ENCODE results near the gene PINK1.

DNA sequence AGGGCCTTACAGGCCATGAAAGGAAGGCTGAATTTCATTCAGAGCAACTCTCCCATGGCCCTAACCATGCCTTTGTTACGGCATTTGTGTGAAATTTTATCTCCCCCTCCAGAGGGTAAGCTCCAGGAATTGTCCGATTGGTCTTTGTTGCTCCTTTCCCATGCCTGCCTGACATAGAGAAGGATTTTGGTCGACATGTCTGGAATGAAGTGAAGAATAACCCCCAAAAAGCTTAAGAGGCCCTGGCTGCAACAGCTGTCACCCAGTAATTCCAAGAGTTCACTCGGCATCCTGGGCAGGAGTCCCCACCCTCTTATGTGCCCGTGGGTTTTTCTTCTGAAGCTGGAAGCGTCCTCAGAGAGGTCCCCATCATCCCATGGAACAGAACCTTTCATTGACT lies 23.7 kb upstream of the PINK1 start:
- TF ChIP-seq, protein P1, sequence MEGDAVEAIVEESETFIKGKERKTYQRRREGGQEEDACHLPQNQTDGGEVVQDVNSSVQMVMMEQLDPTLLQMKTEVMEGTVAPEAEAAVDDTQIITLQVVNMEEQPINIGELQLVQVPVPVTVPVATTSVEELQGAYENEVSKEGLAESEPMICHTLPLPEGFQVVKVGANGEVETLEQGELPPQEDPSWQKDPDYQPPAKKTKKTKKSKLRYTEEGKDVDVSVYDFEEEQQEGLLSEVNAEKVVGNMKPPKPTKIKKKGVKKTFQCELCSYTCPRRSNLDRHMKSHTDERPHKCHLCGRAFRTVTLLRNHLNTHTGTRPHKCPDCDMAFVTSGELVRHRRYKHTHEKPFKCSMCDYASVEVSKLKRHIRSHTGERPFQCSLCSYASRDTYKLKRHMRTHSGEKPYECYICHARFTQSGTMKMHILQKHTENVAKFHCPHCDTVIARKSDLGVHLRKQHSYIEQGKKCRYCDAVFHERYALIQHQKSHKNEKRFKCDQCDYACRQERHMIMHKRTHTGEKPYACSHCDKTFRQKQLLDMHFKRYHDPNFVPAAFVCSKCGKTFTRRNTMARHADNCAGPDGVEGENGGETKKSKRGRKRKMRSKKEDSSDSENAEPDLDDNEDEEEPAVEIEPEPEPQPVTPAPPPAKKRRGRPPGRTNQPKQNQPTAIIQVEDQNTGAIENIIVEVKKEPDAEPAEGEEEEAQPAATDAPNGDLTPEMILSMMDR (IDR thresholded peaks at IDR 0.05), result no peak
- TF ChIP-seq POLR2A (IDR thresholded peaks at IDR 0.05), result no peak

Measured in lower leg skin (tissue), 3 donors.